22Rv1 (cell line): ENCODE data around the gene KCNA10.

Source experiments
- ZFX ChIP-seq: fragments of 450-650 bp; IDR thresholded peaks from 2 replicates; pipeline ENCODE4 v1.6.1; 2017; ENCODE audit warnings: antibody characterized with exemption, borderline replicate concordance
- TF ChIP-seq, protein P1 (sequence below): fragments of 450-650 bp; IDR thresholded peaks from 2 replicates; pipeline ENCODE4 v1.5.1; 2017; ENCODE audit warnings: mild to moderate bottlenecking

DNA sequence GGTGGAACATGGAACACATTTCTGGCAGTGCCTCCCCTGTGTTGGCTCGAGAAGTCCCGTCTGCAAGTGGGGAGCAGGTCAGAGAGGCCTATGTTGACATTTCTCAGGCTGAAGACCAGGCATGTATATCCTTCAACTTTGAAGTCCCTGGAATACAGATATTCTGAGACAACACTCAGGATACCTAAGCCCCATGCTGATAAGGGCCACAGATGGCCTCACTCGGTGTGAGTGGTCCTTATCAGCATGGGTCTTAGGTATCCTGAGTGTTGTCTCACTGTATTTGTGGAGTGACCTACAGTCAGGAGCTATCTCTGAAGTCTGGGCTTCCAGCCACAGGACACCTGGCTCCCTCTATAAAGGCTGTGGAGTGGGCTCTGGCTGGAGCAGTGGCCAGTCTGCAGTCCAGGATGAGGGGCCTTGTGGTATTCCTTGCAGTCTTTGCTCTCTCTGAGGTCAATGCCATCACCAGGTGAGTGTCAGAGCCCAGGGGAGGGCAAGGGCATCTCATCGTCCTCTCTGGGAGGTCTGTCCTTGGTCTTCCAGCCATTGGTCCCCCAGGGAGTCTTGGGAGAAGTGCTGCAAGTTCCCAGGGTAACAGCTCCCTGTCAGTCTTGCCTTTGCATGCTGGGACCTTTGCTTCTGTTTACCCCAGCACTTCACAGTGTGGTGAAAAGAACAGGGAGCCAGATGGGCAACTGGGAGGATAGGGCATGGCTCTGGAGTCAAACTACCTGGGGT is 38.4 kb downstream of the KCNA10 start:
- TF ChIP-seq, protein P1, sequence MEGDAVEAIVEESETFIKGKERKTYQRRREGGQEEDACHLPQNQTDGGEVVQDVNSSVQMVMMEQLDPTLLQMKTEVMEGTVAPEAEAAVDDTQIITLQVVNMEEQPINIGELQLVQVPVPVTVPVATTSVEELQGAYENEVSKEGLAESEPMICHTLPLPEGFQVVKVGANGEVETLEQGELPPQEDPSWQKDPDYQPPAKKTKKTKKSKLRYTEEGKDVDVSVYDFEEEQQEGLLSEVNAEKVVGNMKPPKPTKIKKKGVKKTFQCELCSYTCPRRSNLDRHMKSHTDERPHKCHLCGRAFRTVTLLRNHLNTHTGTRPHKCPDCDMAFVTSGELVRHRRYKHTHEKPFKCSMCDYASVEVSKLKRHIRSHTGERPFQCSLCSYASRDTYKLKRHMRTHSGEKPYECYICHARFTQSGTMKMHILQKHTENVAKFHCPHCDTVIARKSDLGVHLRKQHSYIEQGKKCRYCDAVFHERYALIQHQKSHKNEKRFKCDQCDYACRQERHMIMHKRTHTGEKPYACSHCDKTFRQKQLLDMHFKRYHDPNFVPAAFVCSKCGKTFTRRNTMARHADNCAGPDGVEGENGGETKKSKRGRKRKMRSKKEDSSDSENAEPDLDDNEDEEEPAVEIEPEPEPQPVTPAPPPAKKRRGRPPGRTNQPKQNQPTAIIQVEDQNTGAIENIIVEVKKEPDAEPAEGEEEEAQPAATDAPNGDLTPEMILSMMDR, result no peak
- no peak for TF ChIP-seq ZFX
